Brain microvascular endothelial cell (primary cell): Measurements from ENCODE around the gene HAND1.

Experiments used
- DNase-seq: peaks from one replicate; pipeline ENCODE4 v3.0.0-alpha.2; 2020
- H3K27ac ChIP-seq: fragments of 250-450 bp; sonication (Bioruptor Pico); 2 replicates; pipeline ENCODE4 v1.5.1; 2020; ENCODE audit warnings: mild to moderate bottlenecking, moderate library complexity
- H3K27me3 ChIP-seq: fragments of 250-450 bp; sonication (Bioruptor Pico); replicated peaks from 2 replicates; pipeline ENCODE4 v1.5.1; 2020; ENCODE audit warnings: mild to moderate bottlenecking
- H3K36me3 ChIP-seq: fragments of 250-450 bp; sonication (Bioruptor Pico); replicated peaks from 2 replicates; pipeline ENCODE4 v1.5.1; 2020; ENCODE audit warnings: mild to moderate bottlenecking
- H3K4me3 ChIP-seq: 2 replicates; pipeline ENCODE4 v1.5.1; 2011; ENCODE audit warnings: low read depth, mild to moderate bottlenecking, control low read depth, low read length, moderate library complexity
- CTCF ChIP-seq: IDR thresholded peaks from 2 replicates; pipeline ENCODE4 v1.5.1; 2011; ENCODE audit warnings: low read depth, mild to moderate bottlenecking, moderate library complexity, low read length, control low read depth, inconsistent platforms; ENCODE audit errors: missing control alignments
- in situ Hi-C: cut with HindIII; loops from 2 replicates; pipeline ENCODE4 v1.10.0; 2017; ENCODE audit warnings: low sequenced_read_pairs, low pct_ligation_motif_present

The HAND1 gene

GRCh38 chr5:154477382-154478223, 424 bp downstream of the HAND1 start:
- Histone ChIP-seq H3K36me3 (no peaks in the 10 kb centered on the region), H3K27me3 (peaks cover 96% of the 10 kb centered on the region), H3K4me3 (no peak overlapping the region), H3K27ac (no peak overlapping the region)
- in situ Hi-C loops: loop anchor here (25.0 kb wide), 1 partner anchor 135 kb away; no protein-coding TSS in a partner anchor
- no peak for DNase-seq
- no peak for TF ChIP-seq CTCF

- Histone ChIP-seq H3K27me3 (peaks cover 98% of the 10 kb centered on the region), H3K36me3 (no peaks in the 10 kb centered on the region), H3K27ac (no peak overlapping the region), H3K4me3 (no peak overlapping the region)
- no peak for DNase-seq
- in situ Hi-C loops: loop anchor here (25.0 kb wide), 1 partner anchor 136 kb away; no protein-coding TSS in a partner anchor
- TF ChIP-seq CTCF: no peak
Observed at GRCh38 chr5:154476354-154477205, 1.4 kb downstream of the HAND1 start.

GRCh38 chr5:154475591-154476353, 2.3 kb downstream of the HAND1 start:
- in situ Hi-C loops: loop anchor here (25.0 kb wide), 1 partner anchor 137 kb away; no protein-coding TSS in a partner anchor
- no peak for TF ChIP-seq CTCF
- DNase-seq: no peak
- Histone ChIP-seq H3K36me3 (no peaks in the 10 kb centered on the region), H3K4me3 (no peak overlapping the region), H3K27ac (no peak overlapping the region), H3K27me3 (peaks cover 98% of the 10 kb centered on the region)

GRCh38 chr5:154474396-154475334, 3.4 kb downstream of the HAND1 start:
- Histone ChIP-seq H3K27me3 (peaks cover 97% of the 10 kb centered on the region), H3K36me3 (no peaks in the 10 kb centered on the region), H3K27ac (no peak overlapping the region), H3K4me3 (no peak overlapping the region)
- TF ChIP-seq CTCF: no peak
- in situ Hi-C loops: loop anchor here (25.0 kb wide), 1 partner anchor 138 kb away; no protein-coding TSS in a partner anchor
- DNase-seq: no peak
